RKO (cell line): Measurements from ENCODE around the gene ONECUT3.
"Not testable (repeated sequence)": the region's sequence is repeated elsewhere in the genome, so short reads cannot be mapped to it uniquely, and the experiment has no call there.

Experiments
- DNase-seq: peaks from one replicate; pipeline ENCODE4 v3.0.0-alpha.2; 2016; ENCODE audit warnings: low spot score

The ONECUT3 gene

DNA sequence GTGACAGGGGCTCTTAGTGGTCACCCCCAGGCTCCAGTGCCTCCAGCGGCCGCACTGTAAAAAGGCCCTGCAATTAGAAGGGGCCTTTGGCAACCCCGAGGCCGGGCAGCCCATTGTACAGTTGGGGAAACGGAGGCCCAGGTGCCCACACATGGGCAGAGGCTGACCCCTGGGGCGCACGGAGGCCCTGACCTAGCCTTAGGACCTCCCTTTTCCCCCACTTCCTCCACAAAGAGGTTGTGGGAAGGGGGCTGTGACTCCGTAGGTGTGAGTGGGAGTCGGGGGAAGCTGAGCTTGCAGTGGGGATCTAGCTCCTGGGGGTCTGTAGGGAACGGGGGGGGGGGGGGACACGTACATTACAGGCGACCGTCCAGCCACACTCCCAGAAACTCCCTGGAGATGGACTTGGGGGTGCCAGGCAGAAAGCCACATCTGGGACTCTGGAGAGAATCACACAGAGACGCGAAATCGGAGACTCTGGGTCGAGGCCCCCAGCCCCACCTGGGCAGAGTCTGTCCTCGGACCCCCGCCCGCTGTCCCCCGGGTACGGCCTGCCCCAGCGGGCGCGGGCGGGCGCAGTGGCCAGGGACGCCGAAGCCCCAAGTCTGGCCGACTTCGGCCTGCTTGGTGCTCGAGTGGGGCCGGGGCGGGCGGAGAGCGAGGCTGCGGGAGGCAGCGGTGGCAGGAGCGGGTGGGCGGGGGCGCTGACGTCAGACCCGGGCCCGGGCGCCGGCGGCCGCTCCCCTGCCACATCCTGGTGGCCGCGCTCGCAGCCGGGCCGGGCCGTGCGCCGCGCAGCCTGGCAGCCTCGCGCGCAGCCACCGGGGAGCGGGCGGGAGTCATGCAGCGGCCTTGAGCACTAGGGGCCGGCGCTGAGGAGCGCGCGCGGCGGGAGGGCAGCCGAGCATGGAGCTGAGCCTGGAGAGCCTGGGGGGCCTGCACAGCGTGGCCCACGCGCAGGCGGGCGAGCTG, at the start of gene ONECUT3:
Gene ONECUT3, plus strand, starts transcription at position 750 of the 972 bp plus-strand sequence. Its CDS starts 157 bp downstream, at position 907.
- DNase-seq = no peak

DNA sequence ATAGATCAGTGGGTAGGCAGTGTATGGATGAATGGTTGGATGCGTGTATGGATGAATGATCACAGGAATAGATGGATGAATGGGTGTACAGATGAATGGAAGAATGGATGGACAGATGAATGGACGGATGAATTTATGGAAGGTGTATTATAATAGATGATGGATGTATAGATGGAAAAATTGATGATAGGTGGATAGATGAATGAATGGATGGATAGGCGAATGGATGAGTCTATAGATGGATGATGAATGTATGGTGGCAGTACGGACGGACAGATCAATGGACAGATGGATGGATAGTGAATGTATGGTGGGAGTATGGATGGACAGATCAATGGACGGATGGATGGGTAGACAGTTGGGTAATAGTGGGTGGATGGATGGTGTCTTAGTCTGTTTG, 49.0 kb upstream of the ONECUT3 start:
- DNase-seq = no peak

DNA sequence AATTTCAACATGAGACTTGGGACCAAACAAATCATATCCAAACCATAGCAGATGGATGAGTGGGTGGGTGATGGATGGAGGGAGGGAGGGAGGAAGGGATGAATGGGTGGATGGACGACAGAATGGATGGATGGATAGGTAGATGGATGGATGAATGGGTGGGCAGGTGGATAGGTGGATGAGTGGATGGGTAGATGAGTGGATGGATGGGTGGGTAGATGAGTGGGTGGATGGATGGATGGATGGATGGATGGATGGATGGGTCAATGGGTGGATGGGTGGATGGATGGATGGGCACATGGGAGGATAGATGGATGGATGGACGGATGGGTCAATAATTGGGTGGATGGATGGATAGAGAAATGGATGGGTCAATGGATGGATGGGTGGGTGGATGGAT, 47.9 kb upstream of the ONECUT3 start:
- DNase-seq = no peak

DNA sequence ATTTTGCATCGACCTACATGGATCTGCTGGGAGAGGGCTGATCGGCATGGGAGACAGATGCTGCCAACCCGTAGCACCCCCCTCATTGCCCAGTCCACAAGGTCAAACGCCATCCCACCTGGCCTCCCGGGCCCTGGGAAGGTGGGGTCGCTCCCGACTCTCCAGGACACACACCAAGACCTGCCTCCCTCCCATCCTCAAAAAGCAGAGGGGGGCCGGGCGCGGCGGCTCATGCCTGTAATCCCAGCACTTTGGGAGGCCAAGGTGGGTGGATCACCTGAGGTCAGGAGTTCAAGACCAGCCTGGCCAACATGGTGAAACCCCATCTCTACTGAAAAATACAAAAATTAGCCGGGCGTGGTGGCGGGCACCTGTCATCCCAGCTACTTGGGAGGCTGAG, 46.7 kb upstream of the ONECUT3 start:
- DNase-seq = not testable (repeated sequence)

DNA sequence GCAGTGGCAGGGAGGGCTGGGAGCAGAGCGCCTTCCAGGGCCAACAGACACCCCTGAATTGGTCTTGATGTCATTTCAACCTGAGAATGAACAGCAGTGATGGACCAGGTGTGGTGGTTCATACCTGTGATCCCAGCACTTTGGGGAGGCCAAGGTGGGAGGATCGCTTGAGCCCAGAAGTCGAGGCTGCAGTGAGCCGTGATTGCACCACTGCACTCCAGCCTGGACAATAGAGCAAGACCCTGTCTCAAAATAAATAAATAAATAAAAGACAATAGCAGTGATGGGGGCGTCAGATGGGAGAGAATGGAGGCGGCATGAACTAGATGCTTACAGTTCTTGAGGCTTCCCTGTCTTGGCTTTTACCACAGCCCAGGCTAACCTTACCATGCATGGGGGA, 46.1 kb upstream of the ONECUT3 start:
- DNase-seq = no peak

DNA sequence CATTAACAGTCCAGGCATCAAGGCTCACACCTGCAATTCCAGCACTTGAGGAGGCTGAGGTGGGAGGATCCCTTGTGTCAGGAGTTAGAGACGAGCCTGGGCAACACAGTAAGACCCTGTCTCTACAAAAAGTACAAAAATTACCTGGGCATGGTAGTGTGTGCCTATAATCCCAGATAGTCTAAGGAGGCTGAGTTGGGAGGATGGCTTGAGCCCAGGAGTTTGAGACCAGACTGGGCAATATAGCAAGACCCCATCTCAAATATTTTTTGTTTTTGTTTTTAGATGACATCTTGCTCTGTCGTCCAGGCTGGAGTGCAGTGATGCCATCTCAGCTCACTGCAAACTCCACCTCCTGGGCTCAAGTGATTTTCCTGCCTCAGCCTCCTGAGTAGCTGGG, 40.1 kb upstream of the ONECUT3 start:
- no peak for DNase-seq

DNA sequence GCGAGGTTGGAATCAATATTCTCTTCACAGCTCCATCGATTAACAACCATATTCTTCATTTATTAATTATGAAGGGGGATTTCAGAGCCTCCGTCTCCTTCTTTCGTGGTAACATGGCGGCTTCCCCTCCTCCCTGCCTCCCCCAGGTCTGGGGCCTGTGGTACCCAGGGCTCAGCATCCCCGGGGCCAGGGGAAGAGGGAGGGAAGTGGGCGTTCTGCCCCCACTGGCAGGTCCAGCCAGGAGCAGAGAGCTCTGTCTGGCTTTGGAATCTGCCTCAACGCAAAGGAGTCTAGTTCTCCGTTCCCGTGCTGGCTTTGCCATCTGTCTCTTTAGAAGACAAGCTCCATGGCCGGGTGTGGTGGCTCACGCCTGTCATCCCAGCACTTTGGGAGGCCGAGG, 37.8 kb upstream of the ONECUT3 start:
- DNase-seq = no peak

DNA sequence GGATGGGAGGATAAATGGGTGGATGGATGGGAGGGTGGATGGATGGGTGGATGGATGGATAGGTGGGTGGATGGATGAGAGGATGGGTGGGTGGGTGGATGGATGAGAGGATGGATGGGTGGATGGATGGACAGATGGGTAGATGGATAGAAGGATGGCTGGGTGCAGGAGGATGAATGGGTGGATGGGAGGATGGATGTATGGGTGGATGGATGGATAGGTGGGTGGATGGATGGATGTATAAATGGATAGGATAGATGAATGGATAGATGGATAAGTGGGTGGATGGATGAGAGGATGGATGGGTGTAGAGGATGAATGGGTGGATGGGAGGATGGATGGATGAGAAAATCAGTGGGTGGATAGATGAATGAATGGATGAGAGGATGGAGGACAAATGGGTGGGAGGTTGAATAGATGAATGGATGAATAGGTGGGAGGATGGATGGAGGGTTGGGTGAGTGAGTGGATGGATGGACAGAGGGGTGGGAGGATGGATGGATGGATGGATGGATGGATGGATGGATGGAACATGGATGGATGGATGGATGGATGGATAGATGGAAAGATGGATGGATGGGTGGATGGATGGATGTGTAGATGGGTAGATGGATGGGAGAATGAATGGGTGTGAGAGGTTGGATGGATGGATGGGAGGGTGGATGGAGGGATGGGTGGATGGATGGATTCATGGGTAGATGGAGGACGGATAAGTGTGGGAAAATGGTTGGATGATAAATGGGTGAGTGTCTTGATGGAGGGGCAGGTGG, 35.9 kb upstream of the ONECUT3 start:
- no peak for DNase-seq

DNA sequence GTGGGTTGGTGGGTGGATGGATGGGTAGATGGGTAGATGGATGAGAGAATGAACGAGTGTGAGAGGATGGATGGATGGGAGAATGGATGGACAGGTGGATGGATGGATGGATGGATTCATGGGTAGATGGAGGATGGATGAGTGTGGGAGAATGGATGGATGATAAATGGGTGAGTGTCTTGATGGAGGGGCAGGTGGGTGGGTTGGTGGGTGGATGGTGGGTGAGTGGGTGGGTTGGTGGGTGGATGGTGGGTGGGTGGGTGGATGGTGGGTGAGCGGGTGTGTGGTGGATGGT, 35.4 kb upstream of the ONECUT3 start:
- no peak for DNase-seq

DNA sequence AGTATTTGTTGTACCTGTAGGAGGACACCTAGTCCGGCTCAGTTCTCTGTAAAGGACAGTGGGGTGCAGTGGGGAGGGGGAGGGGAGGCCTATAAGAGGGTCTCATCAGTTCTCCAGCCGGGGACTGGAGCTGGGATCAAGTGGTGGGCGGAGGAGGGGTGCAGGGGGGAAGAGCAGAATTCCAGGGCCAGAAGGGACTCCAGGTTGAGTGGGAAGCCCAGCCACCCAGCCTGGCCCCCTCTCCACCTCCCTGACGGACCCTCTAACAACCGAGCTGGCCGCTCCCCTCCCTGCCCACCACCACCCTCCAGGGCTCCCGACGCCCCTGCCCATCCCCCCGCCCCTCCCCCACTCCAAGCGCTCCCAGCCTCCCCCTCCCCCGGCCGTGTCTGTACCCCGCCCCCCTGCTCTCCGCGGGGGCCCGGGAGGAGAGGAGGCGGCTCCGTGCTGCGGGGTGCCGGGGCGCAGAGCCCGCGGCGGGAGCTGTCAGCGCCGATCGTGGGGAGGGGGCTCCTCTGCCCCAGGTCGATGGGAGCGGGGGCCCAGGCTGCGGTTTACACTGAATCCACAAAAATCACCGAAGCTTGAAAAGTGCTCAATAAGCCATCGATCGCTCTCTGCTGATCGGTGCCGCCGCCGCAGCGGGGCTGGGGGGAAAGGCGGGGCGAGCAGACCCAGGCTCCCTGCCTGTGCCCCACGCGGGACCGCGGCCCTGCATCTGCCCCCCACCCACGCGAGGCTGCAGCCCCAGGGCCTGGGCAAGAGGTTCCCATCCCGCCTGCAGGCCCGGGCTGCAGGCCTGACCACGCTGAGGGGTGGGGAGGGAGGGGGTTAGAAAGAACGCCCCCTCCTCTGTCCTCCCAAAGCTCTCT, 34.6 kb upstream of the ONECUT3 start:
- DNase-seq = no peak

DNA sequence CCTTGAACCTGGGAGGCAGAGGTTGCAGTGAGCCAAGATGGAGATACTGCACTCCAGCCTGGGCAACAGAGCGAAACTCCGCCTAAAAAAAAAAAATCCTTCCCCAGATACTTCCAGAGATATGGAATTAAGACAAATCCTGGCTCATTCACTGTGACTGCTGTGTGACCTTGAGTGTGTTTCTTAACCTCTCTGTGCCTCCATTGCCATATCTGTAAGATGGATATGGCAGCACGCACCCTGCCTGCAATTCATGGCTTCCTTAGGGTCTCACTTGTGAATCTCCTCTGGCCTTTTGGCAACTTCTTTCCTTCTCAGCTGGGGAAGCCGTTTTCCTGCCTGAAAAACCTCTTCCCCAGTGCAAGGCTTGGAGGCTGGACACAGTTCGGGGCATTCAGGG, 33.8 kb upstream of the ONECUT3 start:
- no peak for DNase-seq

DNA sequence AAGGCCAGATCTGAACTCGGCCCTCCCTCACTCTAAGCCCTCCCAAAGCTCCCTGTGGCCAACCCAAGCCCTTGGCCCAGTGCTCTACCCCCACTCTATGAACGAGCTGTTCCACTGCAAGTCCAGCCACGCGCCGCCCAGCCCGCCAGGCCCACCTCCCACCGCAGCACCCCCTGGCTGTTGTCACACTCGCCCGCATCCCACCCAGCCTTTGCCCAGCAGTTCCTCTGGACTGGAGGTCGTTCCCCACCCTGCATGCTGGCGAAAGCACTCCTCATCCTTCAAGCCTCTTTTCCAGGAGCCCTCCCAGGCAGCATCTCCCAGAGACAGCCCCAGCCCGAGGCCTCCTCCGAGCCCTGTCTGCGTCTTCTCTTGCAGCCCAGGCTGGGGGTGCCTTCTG, 33.1 kb upstream of the ONECUT3 start:
- DNase-seq = no peak

DNA sequence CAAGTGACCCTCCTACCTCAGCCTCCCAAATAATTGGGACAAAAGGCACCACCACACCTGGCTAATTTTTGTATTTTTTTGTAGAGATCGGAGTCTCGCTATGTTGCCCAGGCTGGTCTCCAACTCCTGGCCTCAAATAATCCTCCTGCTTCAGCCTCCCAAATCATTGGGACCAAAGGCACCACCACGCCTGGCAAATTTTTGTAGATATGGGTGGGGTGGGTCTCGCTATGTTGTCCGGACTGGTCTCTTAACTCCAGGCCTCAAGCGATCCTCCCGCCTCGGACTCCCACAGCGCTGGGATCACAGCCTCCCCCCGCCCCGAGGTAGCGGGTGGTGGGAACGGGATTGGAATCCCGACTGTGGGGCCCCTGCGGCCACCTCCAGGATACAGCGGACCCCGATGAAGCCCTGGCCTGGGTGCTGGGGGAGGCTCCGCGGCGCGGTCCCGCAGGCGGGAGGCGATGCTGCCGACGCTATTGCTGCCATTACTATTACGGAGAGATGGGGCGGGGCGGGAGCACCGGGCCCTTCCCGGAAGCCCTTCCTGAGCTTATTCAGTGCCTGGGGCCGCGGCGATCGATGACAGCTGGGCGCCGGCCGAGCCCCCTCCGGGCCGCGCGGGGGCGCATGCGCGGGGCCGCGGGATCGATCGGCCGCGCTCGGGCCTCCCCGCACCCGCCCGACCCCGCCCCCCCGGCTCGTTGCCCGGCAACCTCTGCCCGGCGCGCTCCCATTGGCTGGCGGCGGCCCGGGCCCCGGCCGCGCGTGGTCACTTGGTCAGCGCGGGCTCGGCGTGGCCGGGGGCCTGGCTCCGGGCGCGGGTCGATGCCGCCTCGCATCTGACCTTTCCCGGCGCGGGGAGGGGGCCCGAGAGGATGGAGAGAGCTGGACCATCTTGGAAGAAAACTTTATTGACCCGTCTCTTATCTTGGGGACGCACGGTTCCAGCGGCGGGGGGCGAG, 27.9 kb upstream of the ONECUT3 start:
- peak; percentile 45 for DNase-seq

DNA sequence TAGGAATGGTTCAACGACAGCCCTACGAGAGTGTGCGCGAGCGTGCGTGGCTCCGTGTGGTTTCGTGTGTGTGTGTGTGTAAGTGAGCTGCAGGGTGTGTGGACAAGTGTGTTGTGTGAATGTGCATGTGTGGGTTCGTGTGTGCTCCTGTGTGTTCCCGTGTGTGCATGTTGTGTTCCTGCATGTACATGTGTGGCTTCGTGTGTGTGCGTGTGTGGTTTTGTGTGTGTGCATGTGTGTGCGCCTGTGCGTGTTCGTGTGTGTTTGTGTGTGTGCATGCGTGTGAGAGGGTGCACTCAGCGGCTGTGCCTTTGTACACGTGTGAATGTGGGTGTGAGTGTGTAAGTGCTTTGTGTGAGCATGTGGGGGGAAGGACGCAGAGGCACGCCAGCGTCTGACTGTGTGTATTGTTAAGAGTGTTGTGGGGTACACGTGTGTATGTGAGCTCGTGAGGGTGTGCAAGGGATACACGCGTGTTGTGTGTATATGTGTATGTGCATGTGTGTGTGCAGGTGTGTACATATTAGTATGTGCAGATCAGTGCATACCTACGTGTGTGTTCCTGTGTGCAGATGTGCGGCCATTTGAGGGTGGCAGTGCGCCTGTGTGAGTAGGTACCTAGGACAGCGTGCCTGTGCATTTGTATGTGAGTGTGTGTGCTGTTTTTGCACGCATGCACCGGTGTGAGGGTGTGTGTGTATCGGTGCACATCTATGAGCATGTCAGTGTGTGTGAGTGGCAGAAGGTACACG, 24.3 kb upstream of the ONECUT3 start:
- DNase-seq = no peak

DNA sequence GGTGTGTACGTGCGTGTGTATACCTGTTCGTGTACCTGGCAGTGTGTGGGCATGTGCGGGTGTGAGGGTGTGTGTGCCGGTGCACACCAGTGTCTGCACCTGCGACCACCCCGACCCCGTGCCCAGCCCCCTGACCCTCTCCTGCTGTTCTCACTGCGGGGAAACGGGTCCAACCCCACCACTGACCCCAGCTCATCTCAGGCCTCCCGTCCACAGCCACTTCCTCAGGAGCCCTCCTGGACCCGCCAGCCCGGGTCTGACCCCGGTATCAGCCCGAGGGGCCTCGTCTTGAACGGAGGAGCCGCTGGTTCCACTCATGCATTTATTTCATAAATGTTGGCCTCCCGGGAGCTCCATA, 23.8 kb upstream of the ONECUT3 start:
- no peak for DNase-seq

DNA sequence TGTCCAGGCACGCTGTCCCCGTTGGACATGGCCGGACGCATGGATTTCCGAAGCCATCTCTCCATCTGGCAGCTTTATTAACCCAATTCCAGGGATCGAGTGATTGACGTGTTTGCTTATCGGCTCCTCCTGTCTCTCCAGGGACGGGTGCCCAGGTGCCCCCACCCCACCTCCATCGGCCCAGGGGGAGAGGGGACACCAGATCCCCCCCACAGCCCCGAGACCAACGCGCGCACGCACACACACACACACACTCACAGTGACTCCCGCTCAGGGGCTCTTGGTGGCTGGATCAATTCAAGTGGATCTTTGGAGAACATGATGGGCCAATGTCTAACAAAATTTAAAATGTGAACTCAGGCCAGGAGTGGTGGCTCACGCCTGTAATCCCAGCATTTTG, 23.1 kb upstream of the ONECUT3 start:
- DNase-seq = no peak

DNA sequence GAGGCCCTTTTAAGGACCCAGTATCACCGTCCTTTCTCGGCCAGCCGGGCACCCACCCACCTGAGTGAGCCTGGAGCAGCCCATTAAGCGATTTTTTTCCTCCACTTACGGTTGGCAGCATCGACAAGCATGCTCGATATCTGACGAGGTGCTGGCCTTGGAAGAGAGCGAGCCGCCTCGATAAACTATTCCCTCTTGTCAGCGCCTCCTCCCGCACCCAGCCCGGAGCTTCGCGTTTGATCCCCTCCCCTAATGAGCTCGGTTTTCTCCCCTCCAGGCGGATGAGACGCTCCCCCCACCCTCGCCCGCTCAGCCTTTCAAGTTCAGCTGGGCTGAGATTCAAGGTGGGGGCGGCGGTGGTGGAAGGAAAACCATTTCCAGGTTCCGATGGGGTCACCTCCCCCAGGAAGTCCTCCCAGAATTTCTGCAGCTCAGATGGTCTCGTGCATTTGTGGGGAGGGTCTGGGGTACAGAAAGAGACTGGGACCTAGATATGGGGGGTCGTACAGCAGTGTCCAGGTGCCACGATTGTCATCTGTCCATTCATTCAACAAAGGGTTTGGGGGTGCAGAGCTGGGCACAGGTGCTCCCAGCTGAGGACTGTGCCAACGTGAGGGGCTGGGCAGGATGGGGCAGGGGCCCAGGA, 18.9 kb upstream of the ONECUT3 start:
- no peak for DNase-seq

DNA sequence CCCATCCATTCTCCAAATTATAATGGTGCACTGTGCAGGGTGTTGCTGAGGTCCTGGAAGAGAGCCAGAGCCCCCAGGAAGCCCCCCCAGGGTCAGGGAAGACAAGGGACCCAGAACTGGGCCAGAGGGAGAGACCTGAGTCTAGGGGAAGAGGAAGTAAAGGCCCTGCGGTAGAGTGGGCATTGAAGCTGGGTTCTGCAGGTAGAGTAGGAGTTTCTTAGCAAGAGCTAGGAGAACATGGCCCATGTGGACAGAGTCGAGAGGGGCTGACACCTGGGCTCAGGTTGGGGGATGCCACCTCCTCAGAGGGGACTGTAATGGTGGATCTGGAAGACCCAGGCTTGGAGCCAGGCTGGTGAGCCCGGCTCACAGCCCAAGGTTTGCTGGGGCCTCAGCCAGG, 17.0 kb upstream of the ONECUT3 start:
- DNase-seq = no peak

DNA sequence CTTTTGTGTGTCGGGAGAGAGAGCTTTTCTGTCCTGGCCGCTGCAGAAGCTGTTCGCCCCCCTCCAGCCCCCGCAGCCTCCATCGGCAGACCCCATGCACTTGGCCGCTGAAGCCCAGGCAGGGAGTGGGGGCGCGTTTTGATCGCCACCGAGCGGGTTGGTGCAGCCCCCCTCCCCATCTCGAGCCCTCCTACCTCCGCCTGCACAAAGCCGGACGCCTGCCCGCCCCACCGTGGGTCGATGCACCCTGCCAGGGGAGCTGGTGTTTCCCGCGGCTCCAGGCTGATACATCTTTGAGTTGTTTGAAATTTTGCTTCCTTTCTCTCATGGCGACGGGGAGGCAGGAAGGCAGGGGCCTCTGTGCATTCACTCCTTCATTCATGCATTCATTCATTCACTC, 16.4 kb upstream of the ONECUT3 start:
- no peak for DNase-seq
